Panc1 (cell line): Measurements from ENCODE around the gene PI4K2A. TPM values are rescaled to one million over a fixed set of nuclear protein-coding genes. Genes with fewer than 3 reads are reported as not detected.

Experiments used
- ATAC-seq: fragments of 200-7000 bp; cut with Tn5 transposase; 2 replicates; pipeline ENCODE4 v1.9.1; 2020; ENCODE audit warnings: mild to moderate bottlenecking, moderate library complexity
- BruUV-seq: library from RNA; stranded (reverse); fragments of 400-500 nt; replicated peaks from 2 replicates; lab custom pipeline; 2021; lab: Mats Ljungman, UMichigan
- CTCF ChIA-PET: fragments of 300-600 bp; sonication (Branson Sonifier 250); formaldehyde crosslinking; loops from one replicate; lab custom pipeline; 2022; ENCODE audit warnings: antibody characterized with exemption; lab: Charles Lee
- POLR2A ChIA-PET: fragments of 300-600 bp; sonication (Branson Sonifier 250); formaldehyde crosslinking; loops from one replicate; lab custom pipeline; 2022; ENCODE audit warnings: antibody characterized with exemption; lab: Charles Lee
- DNase-seq: peaks from one replicate; pipeline ENCODE4 v3.0.0-alpha.2; 2010; ENCODE audit warnings: low read depth, low spot score
- H3K27ac ChIP-seq: 2 replicates; pipeline ENCODE4 v1.5.1; 2011; ENCODE audit warnings: mild to moderate bottlenecking, low read length, inconsistent platforms
- H3K27me3 ChIP-seq: fragments of 200-500 bp; sonication (Bioruptor generic); 2 replicates; pipeline ENCODE4 v1.6.0; 2014; ENCODE audit warnings: low read length, inconsistent platforms; ENCODE audit not compliant: control insufficient read depth, insufficient read depth
- H3K36me3 ChIP-seq: fragments of 200-500 bp; sonication (Bioruptor generic); 2 replicates; pipeline ENCODE4 v1.5.1; 2014; ENCODE audit warnings: inconsistent platforms, mild to moderate bottlenecking, low read length, moderate library complexity; ENCODE audit not compliant: control insufficient read depth, insufficient read depth
- H3K4me1 ChIP-seq: 2 replicates; pipeline ENCODE4 v1.5.1; 2011; ENCODE audit warnings: inconsistent platforms, mild to moderate bottlenecking, low read length, moderate library complexity; ENCODE audit not compliant: control insufficient read depth, insufficient read depth
- H3K4me3 ChIP-seq, 2 experiments: 2 replicates each; pipeline ENCODE4 v1.5.1; 2011 to 2012; ENCODE audit warnings: low read depth in 2 of 2, low read length in 2 of 2, mild to moderate bottlenecking in 2 of 2, inconsistent platforms in 1 of 2, moderate library complexity in 1 of 2
- H3K9me3 ChIP-seq: fragments of 200-500 bp; sonication (Bioruptor generic); 2 replicates; pipeline ENCODE4 v1.5.1; 2014; ENCODE audit warnings: low read depth, mild to moderate bottlenecking, inconsistent platforms, low read length, moderate library complexity; ENCODE audit not compliant: control insufficient read depth, insufficient read depth
- POLR2AphosphoS5 ChIP-seq: IDR thresholded peaks from 2 replicates; pipeline ENCODE4 v1.6.1; 2012; ENCODE audit warnings: mild to moderate bottlenecking, low read depth, low read length, moderate library complexity
- SIN3A ChIP-seq: IDR thresholded peaks from 2 replicates; pipeline ENCODE4 v1.6.1; 2012; ENCODE audit warnings: low read depth, mild to moderate bottlenecking, low read length, moderate library complexity, borderline replicate concordance; ENCODE audit not compliant: insufficient read depth
- TCF7L2 ChIP-seq: IDR thresholded peaks from 2 replicates; pipeline ENCODE4 v1.6.1; 2011; ENCODE audit warnings: mild to moderate bottlenecking, low read depth, low read length, inconsistent platforms
- in situ Hi-C: cut with HindIII; loops from 2 replicates; pipeline ENCODE4 v1.10.0; 2016; ENCODE audit warnings: low sequenced_read_pairs, low pct_unique_long_range_greater_than_20kb
- intact Hi-C: fragments of 100-400 bp; cut with micrococcal nuclease; formaldehyde crosslinking; loops from one replicate; pipeline ENCODE4 v1.10.0; 2022; ENCODE audit not compliant: unreplicated experiment
- total RNA-seq: library from RNA; stranded (reverse); gene quantifications from one replicate; pipeline ENCODE4 v1.2.1, GENCODE V29; 2021; ENCODE audit not compliant: unreplicated experiment
- TF ChIP-seq, protein P1 (sequence below): fragments of 450-650 bp; IDR thresholded peaks from 2 replicates; pipeline ENCODE4 v1.5.1; 2017; ENCODE audit warnings: mild to moderate bottlenecking
- TF ChIP-seq, protein P2 (sequence below), 2 experiments: IDR thresholded peaks; 2 replicates each; pipeline ENCODE4 v1.6.1; 2011 to 2012; ENCODE audit warnings: low read depth in 2 of 2, control low read depth in 1 of 2, low read length in 1 of 2, mild to moderate bottlenecking in 1 of 2, moderate library complexity in 1 of 2; ENCODE audit not compliant: insufficient read depth in 1 of 2

Gene PI4K2A
- total RNA-seq, 1 experiment from 2014 or later = 22.8 TPM

GRCh38 chr10:97597778-97598177 is 42.7 kb upstream of the PI4K2A start:
- no peak for TF ChIP-seq SIN3A
- TF ChIP-seq POLR2AphosphoS5 = no peak
- no peak for TF ChIP-seq TCF7L2
- TF ChIP-seq, protein P1, sequence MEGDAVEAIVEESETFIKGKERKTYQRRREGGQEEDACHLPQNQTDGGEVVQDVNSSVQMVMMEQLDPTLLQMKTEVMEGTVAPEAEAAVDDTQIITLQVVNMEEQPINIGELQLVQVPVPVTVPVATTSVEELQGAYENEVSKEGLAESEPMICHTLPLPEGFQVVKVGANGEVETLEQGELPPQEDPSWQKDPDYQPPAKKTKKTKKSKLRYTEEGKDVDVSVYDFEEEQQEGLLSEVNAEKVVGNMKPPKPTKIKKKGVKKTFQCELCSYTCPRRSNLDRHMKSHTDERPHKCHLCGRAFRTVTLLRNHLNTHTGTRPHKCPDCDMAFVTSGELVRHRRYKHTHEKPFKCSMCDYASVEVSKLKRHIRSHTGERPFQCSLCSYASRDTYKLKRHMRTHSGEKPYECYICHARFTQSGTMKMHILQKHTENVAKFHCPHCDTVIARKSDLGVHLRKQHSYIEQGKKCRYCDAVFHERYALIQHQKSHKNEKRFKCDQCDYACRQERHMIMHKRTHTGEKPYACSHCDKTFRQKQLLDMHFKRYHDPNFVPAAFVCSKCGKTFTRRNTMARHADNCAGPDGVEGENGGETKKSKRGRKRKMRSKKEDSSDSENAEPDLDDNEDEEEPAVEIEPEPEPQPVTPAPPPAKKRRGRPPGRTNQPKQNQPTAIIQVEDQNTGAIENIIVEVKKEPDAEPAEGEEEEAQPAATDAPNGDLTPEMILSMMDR = no peak
- TF ChIP-seq, protein P2, sequence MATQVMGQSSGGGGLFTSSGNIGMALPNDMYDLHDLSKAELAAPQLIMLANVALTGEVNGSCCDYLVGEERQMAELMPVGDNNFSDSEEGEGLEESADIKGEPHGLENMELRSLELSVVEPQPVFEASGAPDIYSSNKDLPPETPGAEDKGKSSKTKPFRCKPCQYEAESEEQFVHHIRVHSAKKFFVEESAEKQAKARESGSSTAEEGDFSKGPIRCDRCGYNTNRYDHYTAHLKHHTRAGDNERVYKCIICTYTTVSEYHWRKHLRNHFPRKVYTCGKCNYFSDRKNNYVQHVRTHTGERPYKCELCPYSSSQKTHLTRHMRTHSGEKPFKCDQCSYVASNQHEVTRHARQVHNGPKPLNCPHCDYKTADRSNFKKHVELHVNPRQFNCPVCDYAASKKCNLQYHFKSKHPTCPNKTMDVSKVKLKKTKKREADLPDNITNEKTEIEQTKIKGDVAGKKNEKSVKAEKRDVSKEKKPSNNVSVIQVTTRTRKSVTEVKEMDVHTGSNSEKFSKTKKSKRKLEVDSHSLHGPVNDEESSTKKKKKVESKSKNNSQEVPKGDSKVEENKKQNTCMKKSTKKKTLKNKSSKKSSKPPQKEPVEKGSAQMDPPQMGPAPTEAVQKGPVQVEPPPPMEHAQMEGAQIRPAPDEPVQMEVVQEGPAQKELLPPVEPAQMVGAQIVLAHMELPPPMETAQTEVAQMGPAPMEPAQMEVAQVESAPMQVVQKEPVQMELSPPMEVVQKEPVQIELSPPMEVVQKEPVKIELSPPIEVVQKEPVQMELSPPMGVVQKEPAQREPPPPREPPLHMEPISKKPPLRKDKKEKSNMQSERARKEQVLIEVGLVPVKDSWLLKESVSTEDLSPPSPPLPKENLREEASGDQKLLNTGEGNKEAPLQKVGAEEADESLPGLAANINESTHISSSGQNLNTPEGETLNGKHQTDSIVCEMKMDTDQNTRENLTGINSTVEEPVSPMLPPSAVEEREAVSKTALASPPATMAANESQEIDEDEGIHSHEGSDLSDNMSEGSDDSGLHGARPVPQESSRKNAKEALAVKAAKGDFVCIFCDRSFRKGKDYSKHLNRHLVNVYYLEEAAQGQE (IDR thresholded peaks at IDR 0.05; ENCODE audit: insufficient read depth in 1 of 2, low read depth in 2 of 2, low read length in 1 of 2) = no peak
- ChIA-PET CTCF (no interaction called here), POLR2A (no interaction called here)
- H3K27ac ChIP-seq = peak overlapping the region; percentile 19; the same call in 1 of the 2 replicates
- H3K4me3 ChIP-seq = no peak overlapping the region
- no TSS peak for BruUV-seq
- intact Hi-C loops = no loop called here
- in situ Hi-C loops = no loop called here
- no peaks in the 10 kb centered on the region for H3K9me3 ChIP-seq
- no peak for ATAC-seq
- no peak for DNase-seq
- H3K4me1 ChIP-seq = peaks cover 14% of the 10 kb centered on the region; the same call in 1 of the 2 replicates
- H3K27me3 ChIP-seq = no peaks in the 10 kb centered on the region
- no peaks in the 10 kb centered on the region for H3K36me3 ChIP-seq

DNA sequence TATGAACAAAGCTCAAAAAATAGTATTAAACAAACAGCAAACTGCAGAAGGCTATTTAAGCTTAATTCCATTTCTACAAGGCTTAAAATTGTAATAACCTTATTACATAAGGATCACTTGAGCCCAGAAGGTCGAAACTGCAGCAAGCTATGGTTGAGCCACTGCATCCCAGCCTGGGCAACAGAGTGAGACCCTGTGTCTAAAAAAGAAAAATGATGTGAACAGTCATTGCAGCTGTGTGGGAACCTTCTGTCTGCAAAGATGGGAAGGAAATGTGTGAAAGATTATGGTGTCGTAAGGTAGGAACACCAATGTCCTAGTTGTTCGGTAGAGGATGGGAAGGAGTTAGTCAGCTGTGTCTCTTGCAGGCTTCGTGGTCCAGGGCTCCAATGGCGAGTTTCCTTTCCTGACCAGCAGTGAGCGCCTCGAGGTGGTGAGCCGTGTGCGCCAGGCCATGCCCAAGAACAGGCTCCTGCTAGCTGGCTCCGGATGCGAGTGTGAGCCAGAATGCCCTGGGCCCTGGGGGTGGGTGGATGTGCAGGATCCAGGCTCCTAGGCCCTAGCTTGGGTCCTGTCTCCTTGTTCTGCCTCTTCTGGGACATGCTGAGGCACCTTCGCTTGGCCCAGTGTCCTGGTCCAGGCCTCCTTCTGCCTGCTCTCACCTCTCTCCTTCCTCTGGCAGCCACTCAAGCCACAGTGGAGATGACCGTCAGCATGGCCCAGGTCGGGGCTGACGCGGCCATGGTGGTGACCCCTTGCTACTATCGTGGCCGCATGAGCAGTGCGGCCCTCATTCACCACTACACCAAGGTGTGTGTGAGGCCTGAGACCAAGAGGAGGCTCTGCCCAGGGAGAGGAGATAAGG is 41.8 kb upstream of the PI4K2A start:
- H3K4me1 ChIP-seq = peaks cover 14% of the 10 kb centered on the region; the same call in 1 of the 2 replicates
- no peaks in the 10 kb centered on the region for H3K27me3 ChIP-seq
- H3K4me3 ChIP-seq = no peak overlapping the region
- no peaks in the 10 kb centered on the region for H3K36me3 ChIP-seq
- POLR2A ChIA-PET = no interaction called here
- intact Hi-C loops = no loop called here
- no peak overlapping the region for H3K27ac ChIP-seq
- ATAC-seq = no peak
- BruUV-seq = no TSS peak
- in situ Hi-C loops = no loop called here
- TF ChIP-seq, protein P2 (IDR thresholded peaks at IDR 0.05; ENCODE audit: insufficient read depth in 1 of 2, low read depth in 2 of 2, low read length in 1 of 2) = no peak
- TF ChIP-seq TCF7L2 (no peak), POLR2AphosphoS5 (no peak), SIN3A (no peak)
- TF ChIP-seq, protein P1 = no peak
- no peak for DNase-seq
- H3K9me3 ChIP-seq = no peaks in the 10 kb centered on the region
- CTCF ChIA-PET = no interaction called here
